ENCODE measurements around the gene ATP5F1B. TPM values are rescaled to one million over a fixed set of nuclear protein-coding genes. Genes with fewer than 3 reads are reported as not detected.

ATP5F1B gene
- total and polyA plus RNA-seq, 9 of the 15 experiments (the other 6 are each of a cell fraction or from before 2014, with no cell fraction given) = 908 to 3,125 (median 1,482) TPM

DNA sequence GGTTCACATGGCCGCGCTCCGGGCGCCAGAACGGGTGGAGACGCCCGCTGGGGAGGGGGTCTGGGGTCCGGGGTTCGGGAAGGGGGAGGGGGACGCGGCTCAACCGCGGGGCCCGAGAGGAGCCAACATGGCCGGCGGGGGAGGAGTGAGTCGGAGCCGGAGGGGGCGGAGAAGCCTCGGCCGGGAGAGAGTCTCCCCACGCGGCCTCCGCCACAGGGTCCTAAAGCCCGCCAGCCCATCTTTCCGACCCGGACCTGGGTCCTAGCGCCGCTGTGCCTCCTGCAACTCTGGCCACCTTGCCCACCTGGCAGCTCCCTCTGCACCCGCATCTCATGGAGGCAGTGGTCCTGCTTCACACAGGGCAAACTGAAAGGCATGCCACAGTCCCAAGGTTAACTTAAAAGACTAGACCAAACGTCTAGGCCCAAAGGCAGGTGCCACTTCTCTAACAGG lies 15.6 kb downstream of the ATP5F1B start, which contains the start of gene BAZ2A:
BAZ2A (minus strand) TSS at position 147 of the 453 bp plus-strand sequence. CDS start 12,796 bp downstream, outside the sequence.
- H3K27me3 ChIP-seq (ENCODE audit: control insufficient read depth in 2 of 2, insufficient read depth in 2 of 2, low read length in 2 of 2) = no peaks in the 10 kb centered on the region
- H3K4me1 ChIP-seq (replicated peaks in 1 of 2; ENCODE audit: control insufficient read depth in 2 of 2, insufficient read depth in 2 of 2, low read length in 2 of 2) = peaks cover 39 to 40% of the 10 kb centered on the region in 2 experiments
- intact Hi-C loops (cut with micrococcal nuclease) (loop anchor here (10.0 kb wide), 3 partner anchors 265 to 455 kb away; partner anchors contain the start of genes APOF, NAB2, STAT2 and ZBTB39), in situ Hi-C loops (cut with MboI) (no loop called here)
- POLR2A ChIA-PET = interaction anchor here (0.6 to 1.5 kb wide), 2 partner anchors 11 to 15 kb away, joined by 3 read pairs; no protein-coding TSS in a partner anchor
- FAIRE-seq (no peak), DNase-seq (ENCODE audit: extremely low read depth in 1 of 4, low spot score in 3 of 4) (peak; percentile 89 to 90 (median 90)), ATAC-seq (peak; percentile 82)
- BruUV-seq (replicated peaks) = no TSS peak
- H2AFZ ChIP-seq (ENCODE audit: low read depth, low read length) = peak within 1 kb of the TSS; percentile 59
- 1% methylated on average over 11 of the region's 31 CpGs for WGBS (ENCODE audit: insufficient coverage, low coverage, missing lambda C conversion rate)
- no peaks in the 10 kb centered on the region for H3K9me3 ChIP-seq (replicated peaks; ENCODE audit: control insufficient read depth, insufficient read depth, low read depth, low read length)
- H3K79me2 ChIP-seq (ENCODE audit: control insufficient read depth, insufficient read depth, low read length) = peaks cover 96% of the 10 kb centered on the region
- peaks cover 2% of the 10 kb centered on the region for H3K9me1 ChIP-seq (ENCODE audit: control insufficient read depth, insufficient read depth, low read length)
- 0 out of 2 replicates have a peak, but pooled peaks cover 9% of the 10 kb centered on the region for H4K20me1 ChIP-seq (replicated peaks; ENCODE audit: control insufficient read depth, insufficient read depth, low read length)
- peaks cover 36% of the 10 kb centered on the region for H3K36me3 ChIP-seq (ENCODE audit: control insufficient read depth, insufficient read depth, low read length)
- CTCF ChIA-PET (ENCODE audit: low intra/inter-chr PET ratio) = interaction anchor here (0.6 kb wide), 1 partner anchor 495 kb away, joined by 4 read pairs; no protein-coding TSS in a partner anchor
- peak within 1 kb of the TSS; percentile 98 for H3K4me2 ChIP-seq (ENCODE audit: insufficient read depth, low read length)
- peak within 1 kb of the TSS; percentile 90 to 96 for H3K9ac ChIP-seq (ENCODE audit: insufficient read depth in 1 of 2, low read depth in 2 of 2, low read length in 2 of 2)
- H3K4me3 ChIP-seq = peak within 1 kb of the TSS; percentile 100
- peak within 1 kb of the TSS; percentile 89 for H3K27ac ChIP-seq (ENCODE audit: extremely low read depth, low read depth, low read length)
- TF ChIP-seq, protein P1, sequence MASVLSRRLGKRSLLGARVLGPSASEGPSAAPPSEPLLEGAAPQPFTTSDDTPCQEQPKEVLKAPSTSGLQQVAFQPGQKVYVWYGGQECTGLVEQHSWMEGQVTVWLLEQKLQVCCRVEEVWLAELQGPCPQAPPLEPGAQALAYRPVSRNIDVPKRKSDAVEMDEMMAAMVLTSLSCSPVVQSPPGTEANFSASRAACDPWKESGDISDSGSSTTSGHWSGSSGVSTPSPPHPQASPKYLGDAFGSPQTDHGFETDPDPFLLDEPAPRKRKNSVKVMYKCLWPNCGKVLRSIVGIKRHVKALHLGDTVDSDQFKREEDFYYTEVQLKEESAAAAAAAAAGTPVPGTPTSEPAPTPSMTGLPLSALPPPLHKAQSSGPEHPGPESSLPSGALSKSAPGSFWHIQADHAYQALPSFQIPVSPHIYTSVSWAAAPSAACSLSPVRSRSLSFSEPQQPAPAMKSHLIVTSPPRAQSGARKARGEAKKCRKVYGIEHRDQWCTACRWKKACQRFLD (CRISPR knock-in tag; IDR thresholded peaks at IDR 0.05) = peak; percentile 53; the same call in 1 of the 2 replicates
- TF ChIP-seq MBD2 (IDR thresholded peaks at IDR 0.05; ENCODE audit: borderline replicate concordance, low read depth) (0 out of 2 replicates have a peak, but pooled peaks have one; percentile 44), ZFX (CRISPR knock-in tag; IDR thresholded peaks at IDR 0.05) (peak; percentile 49), NR4A1 (CRISPR knock-in tag; IDR thresholded peaks at IDR 0.05) (no peak), NR4A1 (tag; IDR thresholded peaks at IDR 0.05) (peak; percentile 57; the same call in 1 of the 2 replicates), ESRRA (IDR thresholded peaks at IDR 0.05; ENCODE audit: borderline replicate concordance, low read depth) (no peak), ATF1 (CRISPR knock-in tag; IDR thresholded peaks at IDR 0.05) (no peak), ATF1 (tag; IDR thresholded peaks at IDR 0.05) (peak; percentile 63), NEUROD1 (IDR thresholded peaks at IDR 0.05; ENCODE audit: borderline replicate concordance, low read depth, low read length, partially characterized antibody) (peak; percentile 99), TEAD1 (CRISPR knock-in tag; IDR thresholded peaks at IDR 0.05) (0 out of 4 replicates have a peak, but pooled peaks of 1 of the 2 experiments have one; percentile 40), HCFC1 (IDR thresholded peaks at IDR 0.05; ENCODE audit: low read depth, low read length) (peak; percentile 59), RBFOX2 (IDR thresholded peaks at IDR 0.05; ENCODE audit: low read depth, low read length) (peak; percentile 34; the same call in 1 of the 2 replicates), SAFB (IDR thresholded peaks at IDR 0.05; ENCODE audit: borderline replicate concordance, low read depth, low read length) (peak; percentile 55; the same call in 1 of the 2 replicates), ARID1B (IDR thresholded peaks at IDR 0.05) (0 out of 2 replicates have a peak, but pooled peaks have one; percentile 50), ZNF384 (IDR thresholded peaks at IDR 0.05; ENCODE audit: low read depth, low read length) (0 out of 2 replicates have a peak, but pooled peaks have one; percentile 11), ETV6 (IDR thresholded peaks at IDR 0.05; ENCODE audit: borderline replicate concordance in 1 of 2, low read depth in 2 of 2, low read length in 1 of 2) (0 out of 4 replicates have a peak, but pooled peaks of 1 of the 2 experiments have one; percentile 19), ETV6 (CRISPR knock-in tag; IDR thresholded peaks at IDR 0.05; ENCODE audit: borderline replicate concordance) (no peak), CBX1 (IDR thresholded peaks at IDR 0.05; ENCODE audit: low read depth) (no peak), CTBP1 (IDR thresholded peaks at IDR 0.05; ENCODE audit: borderline replicate concordance) (peak; percentile 72; the same call in 1 of the 2 replicates)
